GM10248 (cell line): ENCODE data around the gene WDR91.

Source experiments
- CTCF ChIA-PET: fragments of 300-600 bp; sonication (Branson Sonifier 250); formaldehyde crosslinking; extraction: SDS; loops from one replicate; lab custom pipeline; 2021; ENCODE audit warnings: antibody characterized with exemption; lab: Yijun Ruan, JAX
- POLR2A ChIA-PET: fragments of 350-650 bp; sonication (Branson Sonifier 250); formaldehyde crosslinking; extraction: SDS; loops from one replicate; lab custom pipeline; 2020; ENCODE audit warnings: antibody characterized with exemption; lab: Yijun Ruan, JAX
- DNase-seq: peaks from one replicate; pipeline ENCODE4 v3.0.0; 2012; ENCODE audit errors: extremely low spot score
- TF ChIP-seq, protein P1 (sequence below): IDR thresholded peaks from 2 replicates; pipeline ENCODE4 v1.5.1; 2012; ENCODE audit warnings: mild to moderate bottlenecking, low read depth; ENCODE audit errors: extremely low read depth, missing control alignments, control extremely low read depth

Gene WDR91

GRCh38 chr7:135170274-135170997 is 40.9 kb downstream of the WDR91 start, which contains the start of gene CYREN:
Gene CYREN (minus strand): TSS chr7:135170707. CDS start chr7:135168922, 1,785 bp downstream.
- ChIA-PET POLR2A (interaction anchor here (1.0 to 1.3 kb wide), 3 partner anchors 9 to 23 kb away, joined by 3 to 4 read pairs (median 3); partner anchors contain the start of gene TMEM140), CTCF (interaction anchor here (0.9 to 5.0 kb wide), 21 partner anchors 9 to 540 kb away, joined by 3 to 40 read pairs (median 9); partner anchors contain the start of genes AGBL3 and TMEM140)
- TF ChIP-seq, protein P1, sequence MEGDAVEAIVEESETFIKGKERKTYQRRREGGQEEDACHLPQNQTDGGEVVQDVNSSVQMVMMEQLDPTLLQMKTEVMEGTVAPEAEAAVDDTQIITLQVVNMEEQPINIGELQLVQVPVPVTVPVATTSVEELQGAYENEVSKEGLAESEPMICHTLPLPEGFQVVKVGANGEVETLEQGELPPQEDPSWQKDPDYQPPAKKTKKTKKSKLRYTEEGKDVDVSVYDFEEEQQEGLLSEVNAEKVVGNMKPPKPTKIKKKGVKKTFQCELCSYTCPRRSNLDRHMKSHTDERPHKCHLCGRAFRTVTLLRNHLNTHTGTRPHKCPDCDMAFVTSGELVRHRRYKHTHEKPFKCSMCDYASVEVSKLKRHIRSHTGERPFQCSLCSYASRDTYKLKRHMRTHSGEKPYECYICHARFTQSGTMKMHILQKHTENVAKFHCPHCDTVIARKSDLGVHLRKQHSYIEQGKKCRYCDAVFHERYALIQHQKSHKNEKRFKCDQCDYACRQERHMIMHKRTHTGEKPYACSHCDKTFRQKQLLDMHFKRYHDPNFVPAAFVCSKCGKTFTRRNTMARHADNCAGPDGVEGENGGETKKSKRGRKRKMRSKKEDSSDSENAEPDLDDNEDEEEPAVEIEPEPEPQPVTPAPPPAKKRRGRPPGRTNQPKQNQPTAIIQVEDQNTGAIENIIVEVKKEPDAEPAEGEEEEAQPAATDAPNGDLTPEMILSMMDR: peak; percentile 86
- peak; percentile 90 for DNase-seq

GRCh38 chr7:135169964-135170273 is 41.4 kb downstream of the WDR91 start:
- TF ChIP-seq, protein P1: no peak
- ChIA-PET CTCF (interaction anchor here (0.8 to 5.0 kb wide), 20 partner anchors 9 to 540 kb away, joined by 3 to 40 read pairs (median 10); partner anchors contain the start of genes AGBL3 and TMEM140), POLR2A (interaction anchor here (1.2 kb wide), 1 partner anchor 22 kb away, joined by 3 read pairs; the partner anchor contains the start of gene TMEM140)
- no peak for DNase-seq

GRCh38 chr7:135169141-135169963 is 42.0 kb downstream of the WDR91 start:
- CTCF ChIA-PET: interaction anchor here (0.8 to 5.0 kb wide), 23 partner anchors 9 to 536 kb away, joined by 3 to 40 read pairs (median 9); partner anchors contain the start of genes AGBL3 and TMEM140
- TF ChIP-seq, protein P1: peak; percentile 71
- DNase-seq: peak; percentile 74
- POLR2A ChIA-PET: interaction anchor here (1.2 kb wide), 1 partner anchor 22 kb away, joined by 3 read pairs; the partner anchor contains the start of gene TMEM140

GRCh38 chr7:135168489-135169140 is 42.7 kb downstream of the WDR91 start:
- CTCF ChIA-PET: interaction anchor here (0.9 to 5.0 kb wide), 18 partner anchors 8 to 535 kb away, joined by 3 to 40 read pairs (median 10); partner anchors contain the start of genes AGBL3 and TMEM140
- DNase-seq: no peak
- POLR2A ChIA-PET: interaction anchor here (1.2 kb wide), 1 partner anchor 21 kb away, joined by 3 read pairs; the partner anchor contains the start of gene TMEM140
- TF ChIP-seq, protein P1: no peak

DNA sequence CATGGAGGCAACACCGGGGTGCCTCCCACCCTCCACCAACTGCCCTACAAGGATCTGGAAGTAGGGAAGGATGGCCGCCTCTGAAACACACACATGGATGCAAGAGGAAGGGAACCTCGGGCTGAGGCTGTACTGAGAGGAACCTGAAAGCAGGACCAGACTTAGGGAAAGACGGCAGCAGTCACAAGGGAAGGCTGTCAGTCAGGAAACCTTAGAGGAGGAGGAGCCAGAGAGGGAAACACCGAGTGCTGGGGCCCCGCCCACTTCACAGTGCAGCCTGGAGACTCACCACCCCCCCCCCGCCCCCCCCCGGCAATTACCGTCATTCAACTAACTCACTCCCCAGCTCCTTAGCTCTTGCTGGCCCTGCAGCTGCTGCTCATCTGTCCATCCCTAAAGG is 43.3 kb downstream of the WDR91 start:
- TF ChIP-seq, protein P1: no peak
- ChIA-PET CTCF (interaction anchor here (1.0 to 5.0 kb wide), 9 partner anchors 11 to 181 kb away, joined by 3 to 40 read pairs (median 17); partner anchors contain the start of gene AGBL3), POLR2A (no interaction called here)
- DNase-seq: no peak
